Astrocyte (in vitro differentiated cells and primary cell): ENCODE measurements around the gene PPP2R5D.

ENCODE experiments used
- CTCF ChIP-seq: IDR thresholded peaks from 2 replicates; pipeline ENCODE4 v1.5.1; 2011; ENCODE audit warnings: low read depth, mild to moderate bottlenecking, inconsistent platforms, low read length, moderate library complexity; ENCODE audit not compliant: insufficient read depth
- EZH2 ChIP-seq: IDR thresholded peaks from 2 replicates; pipeline ENCODE4 v1.6.1; 2012; ENCODE audit warnings: mild to moderate bottlenecking, low read length, inconsistent platforms; ENCODE audit not compliant: insufficient read depth

DNA sequence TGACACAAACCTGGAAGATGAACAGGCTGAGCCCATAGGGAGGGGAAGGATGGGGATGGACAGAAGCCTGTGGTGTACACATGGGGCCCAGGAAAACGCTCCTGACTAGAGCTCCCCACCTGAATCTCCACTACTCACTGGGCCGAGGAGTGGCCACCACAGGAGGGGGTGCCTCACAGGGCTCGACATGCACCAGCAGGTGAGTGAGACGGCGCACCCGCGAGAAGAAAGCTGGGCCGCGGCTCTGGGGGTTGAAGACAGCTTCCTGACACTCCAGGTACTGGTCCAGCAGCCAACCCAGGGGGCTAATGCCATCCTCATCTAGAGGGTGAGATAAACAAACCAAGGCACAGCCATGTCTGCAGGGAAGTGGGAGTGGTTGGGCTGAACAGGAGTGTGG is 58.9 kb downstream of the PPP2R5D start:
- TF ChIP-seq EZH2 (no peak), CTCF (no peak)
